ENCODE measurements around the gene ZBTB4.
A peak's percentile ranks its signal among the peaks of the same experiment; 100 is the strongest.
"Not testable (repeated sequence)": the region's sequence is repeated elsewhere in the genome, so short reads cannot be mapped to it uniquely, and the experiment has no call there.

The ZBTB4 gene

GRCh38 chr17:7493941-7494340, 14.5 kb upstream of the ZBTB4 start:
- no peak for DNase-seq

- no peak for DNase-seq
Measured at GRCh38 chr17:7491583-7491982, 12.2 kb upstream of the ZBTB4 start.

GRCh38 chr17:7490144-7490543, 10.7 kb upstream of the ZBTB4 start:
- no peak for DNase-seq

GRCh38 chr17:7486181-7486580, 6.8 kb upstream of the ZBTB4 start:
- no peak for DNase-seq

- DNase-seq: no peak
Measured at GRCh38 chr17:7484919-7485377, 5.5 kb upstream of the ZBTB4 start.

- peak; percentile 87 to 100 (median 97) for DNase-seq
Measured at GRCh38 chr17:7484067-7484918, 4.9 kb upstream of the ZBTB4 start, which contains the start of gene POLR2A. Gene POLR2A (plus strand): TSS chr17:7484366.

- DNase-seq: peak; percentile 78 to 100 (median 95)
Measured at GRCh38 chr17:7483255-7484066, 4.0 kb upstream of the ZBTB4 start.

- not testable (repeated sequence) for DNase-seq
Measured at GRCh38 chr17:7482742-7483088, 3.3 kb upstream of the ZBTB4 start.

GRCh38 chr17:7481842-7482741, 2.7 kb upstream of the ZBTB4 start:
- DNase-seq: not testable (repeated sequence)

- not testable (repeated sequence) for DNase-seq
Measured at GRCh38 chr17:7481275-7481674, 1.8 kb upstream of the ZBTB4 start, which contains the start of gene SLC35G6. Gene SLC35G6 (plus strand): TSS chr17:7481446. CDS start chr17:7481517, 71 bp downstream.

GRCh38 chr17:7480089-7480384, 606 bp upstream of the ZBTB4 start:
- no peak for DNase-seq

GRCh38 chr17:7478276-7479212, 887 bp downstream of the ZBTB4 start:
- DNase-seq: peak in 41 of 51 donors; percentile 12 to 79 (median 57)

- DNase-seq: peak in 23 of 51 donors; percentile 6 to 59 (median 42)
Measured at GRCh38 chr17:7477392-7478275, 1.8 kb downstream of the ZBTB4 start.

- no peak for DNase-seq
Measured at GRCh38 chr17:7476951-7477350, 2.5 kb downstream of the ZBTB4 start.

- no peak for DNase-seq
Measured at GRCh38 chr17:7476494-7476893, 2.9 kb downstream of the ZBTB4 start.

- DNase-seq: no peak
Measured at GRCh38 chr17:7475764-7476422, 3.5 kb downstream of the ZBTB4 start.

- DNase-seq: not testable (repeated sequence)
Measured at GRCh38 chr17:7474767-7475166, 4.7 kb downstream of the ZBTB4 start.

GRCh38 chr17:7471729-7472128, 7.7 kb downstream of the ZBTB4 start:
- DNase-seq: no peak

Data from hypothalamus (tissue), 51 donors.